ENCODE measurements around the gene HSPA8. TPM values are rescaled to one million over a fixed set of nuclear protein-coding genes. Genes with fewer than 3 reads are reported as not detected.

Gene HSPA8
- total and polyA plus RNA-seq, 2 of the 13 experiments (the other 11 are each of a cell fraction or from before 2014, with no cell fraction given), result 936 to 2,151 TPM

DNA sequence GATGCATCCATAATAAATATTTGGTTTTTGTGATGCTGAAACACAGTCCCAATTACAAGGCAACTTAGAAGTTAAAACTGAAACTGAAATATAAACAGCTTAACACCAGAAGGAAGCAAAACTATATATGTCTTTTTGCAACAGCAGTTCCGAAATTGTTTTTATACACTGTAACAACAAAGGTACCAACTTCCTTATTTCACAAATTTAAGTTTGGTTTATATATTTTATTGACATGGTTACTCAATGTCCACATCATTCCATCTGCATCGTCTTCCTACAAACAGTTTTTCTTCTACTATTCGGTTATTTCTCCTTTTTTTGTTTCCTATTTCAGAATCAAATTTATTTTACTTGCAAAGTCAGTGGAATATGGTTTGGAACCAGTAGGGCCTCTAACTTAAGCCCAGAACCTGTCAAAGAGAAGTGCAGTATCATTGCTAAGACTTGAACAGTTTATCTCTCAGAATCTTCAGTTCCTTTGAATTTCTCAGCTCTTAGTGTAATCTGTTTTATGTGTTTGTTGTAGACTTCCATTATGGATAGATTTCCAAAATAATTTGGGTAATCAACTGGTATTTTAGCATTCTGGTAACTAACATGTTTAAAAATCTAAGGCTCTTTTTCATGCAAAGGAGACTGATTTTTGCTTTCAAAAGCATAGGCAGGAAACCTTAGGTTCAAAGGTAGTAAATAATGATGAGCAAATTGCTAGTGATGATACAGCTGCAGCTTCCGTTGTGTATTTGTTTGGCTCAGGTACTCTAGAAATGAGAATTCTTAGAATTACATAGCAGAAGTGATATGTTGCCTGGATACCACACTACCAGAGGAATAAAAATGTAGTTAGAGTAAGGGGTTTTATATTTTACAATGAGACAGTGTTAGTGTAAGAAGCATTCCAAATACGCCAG is 8.2 kb upstream of the HSPA8 start (continued):
- TF ChIP-seq, protein P1, sequence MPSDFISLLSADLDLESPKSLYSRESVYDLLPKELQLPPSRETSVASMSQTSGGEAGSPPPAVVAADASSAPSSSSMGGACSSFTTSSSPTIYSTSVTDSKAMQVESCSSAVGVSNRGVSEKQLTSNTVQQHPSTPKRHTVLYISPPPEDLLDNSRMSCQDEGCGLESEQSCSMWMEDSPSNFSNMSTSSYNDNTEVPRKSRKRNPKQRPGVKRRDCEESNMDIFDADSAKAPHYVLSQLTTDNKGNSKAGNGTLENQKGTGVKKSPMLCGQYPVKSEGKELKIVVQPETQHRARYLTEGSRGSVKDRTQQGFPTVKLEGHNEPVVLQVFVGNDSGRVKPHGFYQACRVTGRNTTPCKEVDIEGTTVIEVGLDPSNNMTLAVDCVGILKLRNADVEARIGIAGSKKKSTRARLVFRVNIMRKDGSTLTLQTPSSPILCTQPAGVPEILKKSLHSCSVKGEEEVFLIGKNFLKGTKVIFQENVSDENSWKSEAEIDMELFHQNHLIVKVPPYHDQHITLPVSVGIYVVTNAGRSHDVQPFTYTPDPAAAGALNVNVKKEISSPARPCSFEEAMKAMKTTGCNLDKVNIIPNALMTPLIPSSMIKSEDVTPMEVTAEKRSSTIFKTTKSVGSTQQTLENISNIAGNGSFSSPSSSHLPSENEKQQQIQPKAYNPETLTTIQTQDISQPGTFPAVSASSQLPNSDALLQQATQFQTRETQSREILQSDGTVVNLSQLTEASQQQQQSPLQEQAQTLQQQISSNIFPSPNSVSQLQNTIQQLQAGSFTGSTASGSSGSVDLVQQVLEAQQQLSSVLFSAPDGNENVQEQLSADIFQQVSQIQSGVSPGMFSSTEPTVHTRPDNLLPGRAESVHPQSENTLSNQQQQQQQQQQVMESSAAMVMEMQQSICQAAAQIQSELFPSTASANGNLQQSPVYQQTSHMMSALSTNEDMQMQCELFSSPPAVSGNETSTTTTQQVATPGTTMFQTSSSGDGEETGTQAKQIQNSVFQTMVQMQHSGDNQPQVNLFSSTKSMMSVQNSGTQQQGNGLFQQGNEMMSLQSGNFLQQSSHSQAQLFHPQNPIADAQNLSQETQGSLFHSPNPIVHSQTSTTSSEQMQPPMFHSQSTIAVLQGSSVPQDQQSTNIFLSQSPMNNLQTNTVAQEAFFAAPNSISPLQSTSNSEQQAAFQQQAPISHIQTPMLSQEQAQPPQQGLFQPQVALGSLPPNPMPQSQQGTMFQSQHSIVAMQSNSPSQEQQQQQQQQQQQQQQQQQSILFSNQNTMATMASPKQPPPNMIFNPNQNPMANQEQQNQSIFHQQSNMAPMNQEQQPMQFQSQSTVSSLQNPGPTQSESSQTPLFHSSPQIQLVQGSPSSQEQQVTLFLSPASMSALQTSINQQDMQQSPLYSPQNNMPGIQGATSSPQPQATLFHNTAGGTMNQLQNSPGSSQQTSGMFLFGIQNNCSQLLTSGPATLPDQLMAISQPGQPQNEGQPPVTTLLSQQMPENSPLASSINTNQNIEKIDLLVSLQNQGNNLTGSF (CRISPR knock-in tag; IDR thresholded peaks at IDR 0.05), result no peak
- TF ChIP-seq, protein P2, sequence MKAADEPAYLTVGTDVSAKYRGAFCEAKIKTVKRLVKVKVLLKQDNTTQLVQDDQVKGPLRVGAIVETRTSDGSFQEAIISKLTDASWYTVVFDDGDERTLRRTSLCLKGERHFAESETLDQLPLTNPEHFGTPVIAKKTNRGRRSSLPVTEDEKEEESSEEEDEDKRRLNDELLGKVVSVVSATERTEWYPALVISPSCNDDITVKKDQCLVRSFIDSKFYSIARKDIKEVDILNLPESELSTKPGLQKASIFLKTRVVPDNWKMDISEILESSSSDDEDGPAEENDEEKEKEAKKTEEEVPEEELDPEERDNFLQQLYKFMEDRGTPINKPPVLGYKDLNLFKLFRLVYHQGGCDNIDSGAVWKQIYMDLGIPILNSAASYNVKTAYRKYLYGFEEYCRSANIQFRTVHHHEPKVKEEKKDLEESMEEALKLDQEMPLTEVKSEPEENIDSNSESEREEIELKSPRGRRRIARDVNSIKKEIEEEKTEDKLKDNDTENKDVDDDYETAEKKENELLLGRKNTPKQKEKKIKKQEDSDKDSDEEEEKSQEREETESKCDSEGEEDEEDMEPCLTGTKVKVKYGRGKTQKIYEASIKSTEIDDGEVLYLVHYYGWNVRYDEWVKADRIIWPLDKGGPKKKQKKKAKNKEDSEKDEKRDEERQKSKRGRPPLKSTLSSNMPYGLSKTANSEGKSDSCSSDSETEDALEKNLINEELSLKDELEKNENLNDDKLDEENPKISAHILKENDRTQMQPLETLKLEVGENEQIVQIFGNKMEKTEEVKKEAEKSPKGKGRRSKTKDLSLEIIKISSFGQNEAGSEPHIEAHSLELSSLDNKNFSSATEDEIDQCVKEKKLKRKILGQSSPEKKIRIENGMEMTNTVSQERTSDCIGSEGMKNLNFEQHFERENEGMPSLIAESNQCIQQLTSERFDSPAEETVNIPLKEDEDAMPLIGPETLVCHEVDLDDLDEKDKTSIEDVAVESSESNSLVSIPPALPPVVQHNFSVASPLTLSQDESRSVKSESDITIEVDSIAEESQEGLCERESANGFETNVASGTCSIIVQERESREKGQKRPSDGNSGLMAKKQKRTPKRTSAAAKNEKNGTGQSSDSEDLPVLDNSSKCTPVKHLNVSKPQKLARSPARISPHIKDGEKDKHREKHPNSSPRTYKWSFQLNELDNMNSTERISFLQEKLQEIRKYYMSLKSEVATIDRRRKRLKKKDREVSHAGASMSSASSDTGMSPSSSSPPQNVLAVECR (CRISPR knock-in tag; IDR thresholded peaks at IDR 0.05; ENCODE audit: borderline replicate concordance), result no peak
- TF ChIP-seq IKZF4 (CRISPR knock-in tag; IDR thresholded peaks at IDR 0.05; ENCODE audit: borderline replicate concordance, low read depth, not compliant biosample characterization) (no peak), ZNF724P (CRISPR knock-in tag; IDR thresholded peaks at IDR 0.05; ENCODE audit: borderline replicate concordance) (no peak)
